ENCODE measurements around the gene ACAD10.
"Not testable (repeated sequence)": the region's sequence is repeated elsewhere in the genome, so short reads cannot be mapped to it uniquely, and the experiment has no call there.

ACAD10 gene

DNA sequence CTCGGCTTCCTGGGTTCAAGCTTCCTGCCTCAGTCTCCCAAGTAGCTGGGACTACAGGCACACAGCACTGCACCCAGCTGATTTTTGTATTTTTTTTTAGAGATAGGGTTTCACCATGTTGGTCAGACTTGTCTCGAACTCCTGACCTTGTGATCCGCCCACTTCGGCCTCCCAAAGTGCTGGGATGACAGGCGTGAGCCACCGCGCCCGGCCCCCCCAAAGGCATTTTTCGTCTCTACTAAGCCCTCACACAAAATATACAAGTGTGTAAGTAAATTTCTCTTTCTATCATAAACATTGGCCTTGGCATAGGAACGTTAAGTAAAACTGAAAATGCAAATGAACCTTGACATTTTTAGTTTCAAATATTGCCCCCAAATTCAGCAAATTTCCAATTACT is 2.1 kb downstream of the ACAD10 start:
- DNase-seq: no peak

DNA sequence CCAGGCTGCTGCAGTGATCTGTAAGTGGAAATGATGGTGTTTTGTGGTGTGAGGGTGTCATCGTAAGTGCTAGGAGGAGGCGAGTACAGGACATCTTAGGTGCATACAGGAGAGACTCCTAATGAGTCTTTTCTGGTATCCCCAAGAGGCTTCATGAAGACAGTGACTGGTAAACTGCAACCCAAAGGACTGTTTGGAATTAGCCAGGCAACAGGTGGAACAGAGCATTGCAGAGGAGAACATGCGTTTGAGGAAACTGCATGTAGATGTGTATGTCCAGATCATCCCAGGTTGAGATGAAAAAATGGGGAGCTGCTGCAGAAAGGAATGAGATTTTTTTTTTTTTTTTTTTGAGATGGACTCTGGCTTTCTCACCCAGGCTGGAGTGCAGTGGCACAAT is 5.4 kb downstream of the ACAD10 start:
- no peak for DNase-seq

DNA sequence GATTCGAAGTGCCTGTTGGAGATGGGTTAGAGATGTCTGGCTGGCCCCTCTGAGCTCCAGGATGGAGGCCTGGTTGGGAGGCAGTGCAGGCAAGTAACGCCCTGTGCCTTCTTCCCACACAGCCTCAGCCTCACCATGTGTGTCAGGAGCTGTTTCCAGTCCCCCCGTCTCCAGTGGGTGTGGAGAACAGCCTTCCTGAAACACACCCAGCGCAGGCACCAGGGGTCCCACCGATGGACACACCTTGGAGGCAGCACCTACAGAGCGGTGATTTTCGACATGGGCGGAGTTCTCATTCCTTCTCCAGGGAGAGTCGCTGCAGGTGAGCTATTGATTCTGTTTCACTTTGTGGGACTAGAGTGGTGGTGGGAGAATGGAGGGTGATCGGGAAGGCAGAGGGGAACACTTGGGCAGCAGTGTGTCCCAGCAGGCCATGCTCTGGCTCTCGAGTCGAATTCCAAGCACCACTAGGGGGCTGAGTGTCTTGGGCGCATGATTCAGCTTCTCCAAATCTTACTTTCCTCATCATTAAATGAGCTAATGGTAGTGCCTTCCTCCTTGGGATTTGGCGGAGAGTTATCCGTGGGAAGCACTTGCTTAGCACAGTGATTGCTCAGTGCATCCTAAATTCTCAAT is 6.8 kb downstream of the ACAD10 start:
- no peak for DNase-seq

DNA sequence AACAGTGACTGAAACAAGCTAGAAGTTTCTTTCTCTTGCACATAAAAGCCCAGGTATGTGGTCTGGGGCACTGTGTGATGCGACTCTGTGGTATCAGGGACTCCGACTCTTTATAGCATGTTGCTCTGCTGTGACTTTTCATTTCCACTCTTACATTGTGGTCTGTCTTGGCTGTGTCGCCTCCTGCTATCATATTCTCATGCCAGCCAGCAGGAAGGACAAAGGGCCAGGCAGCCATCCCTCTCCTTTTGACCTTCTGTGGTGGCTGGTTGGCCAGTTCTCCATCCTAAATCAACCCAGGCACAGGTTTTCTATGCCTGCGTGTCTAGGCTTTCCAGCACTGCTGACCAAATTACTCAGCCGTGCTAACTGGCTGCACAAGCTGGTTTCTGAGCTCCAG is 8.0 kb downstream of the ACAD10 start:
- DNase-seq: no peak

DNA sequence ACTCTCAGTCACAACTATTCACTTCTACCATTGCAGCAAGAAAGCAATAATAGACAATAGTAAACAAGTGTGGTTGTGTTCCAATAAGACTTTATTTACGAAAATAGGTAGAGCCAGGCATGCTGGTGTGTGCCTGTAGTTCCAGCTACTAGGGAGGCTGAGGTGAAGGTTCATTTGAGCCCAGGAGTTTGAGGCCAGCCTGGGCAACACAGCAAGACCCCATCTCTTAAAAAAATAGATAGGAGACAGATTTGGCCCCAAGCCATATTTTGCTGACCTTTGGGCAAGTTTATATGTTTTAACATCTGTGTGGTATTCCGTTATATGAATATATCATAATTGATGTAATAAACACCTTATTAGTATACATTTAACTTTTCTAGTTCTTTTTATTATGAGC is 14.1 kb downstream of the ACAD10 start:
- no peak for DNase-seq

DNA sequence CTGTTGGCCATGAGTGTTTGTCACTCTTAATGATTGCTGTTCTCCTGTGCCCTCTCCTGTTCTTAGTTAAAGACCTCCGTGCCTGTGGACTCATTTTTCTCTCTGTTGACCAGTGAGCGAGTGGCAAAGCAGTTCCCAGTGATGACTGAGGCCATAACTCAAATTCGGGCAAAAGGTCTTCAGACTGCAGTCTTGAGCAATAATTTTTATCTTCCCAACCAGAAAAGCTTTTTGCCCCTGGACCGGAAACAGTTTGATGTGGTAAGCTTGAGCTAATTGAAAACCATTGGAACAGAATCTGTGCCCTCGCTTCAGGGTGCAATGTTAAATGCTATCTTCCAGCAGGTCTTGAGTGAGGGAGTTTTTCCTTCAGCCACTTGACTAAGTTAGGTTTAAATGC is 19.8 kb downstream of the ACAD10 start:
- no peak for DNase-seq

DNA sequence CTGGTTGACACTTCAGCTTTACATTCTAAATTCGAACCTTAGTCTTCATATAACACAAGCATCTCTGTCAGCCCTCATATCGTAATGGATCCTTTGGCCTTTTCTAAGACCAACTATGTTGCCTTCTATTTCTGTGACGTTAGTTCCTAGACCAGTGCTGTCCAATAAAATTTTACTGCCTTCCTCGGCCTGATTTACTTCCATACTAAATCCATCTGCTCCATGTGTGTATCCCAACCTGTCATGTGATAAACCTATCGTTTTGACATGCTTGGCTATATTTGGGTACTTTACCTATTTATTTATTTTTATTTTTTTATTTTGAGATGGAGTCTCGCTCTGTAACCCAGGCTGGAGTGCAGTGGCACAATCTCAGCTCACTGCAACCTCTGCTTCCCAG is 20.3 kb downstream of the ACAD10 start:
- no peak for DNase-seq

DNA sequence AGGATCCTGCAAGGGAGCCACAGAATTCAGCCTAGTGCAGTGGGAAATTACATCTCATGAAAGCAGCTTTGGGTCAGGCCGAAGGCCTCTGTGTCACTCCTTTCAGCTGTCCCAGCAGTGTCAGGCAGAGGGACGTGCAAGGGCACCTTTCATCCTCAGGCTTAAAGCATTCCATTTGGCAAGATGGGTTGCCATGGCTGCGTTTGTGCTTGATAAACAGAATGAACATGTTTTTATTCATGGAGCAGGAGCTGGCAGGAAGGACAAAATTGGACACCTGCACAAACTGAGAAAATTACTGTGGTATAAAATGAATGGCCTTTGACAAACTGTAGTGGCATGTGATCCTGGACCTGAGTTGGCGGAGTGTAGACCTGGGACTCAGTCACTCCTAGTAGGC is 29.4 kb downstream of the ACAD10 start:
- no peak for DNase-seq

DNA sequence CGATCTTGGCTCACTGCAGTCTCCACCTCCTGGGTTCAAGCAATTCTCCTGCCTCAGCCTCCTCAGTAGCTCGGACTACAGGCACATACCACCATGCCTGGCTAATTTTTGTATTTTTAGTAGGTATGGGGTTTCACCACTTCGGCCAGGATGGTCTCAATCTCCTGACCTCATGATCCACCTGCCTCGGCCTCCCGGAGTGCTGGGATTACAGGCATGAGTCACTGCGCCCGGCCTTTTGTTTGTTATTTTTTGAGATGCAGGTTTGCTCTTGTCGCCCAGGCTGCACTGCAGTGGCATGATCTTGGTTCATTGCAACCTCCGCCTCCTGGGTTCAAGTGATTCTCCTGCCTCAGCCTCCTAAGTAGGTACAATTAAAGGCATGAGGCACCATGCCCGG is 33.5 kb downstream of the ACAD10 start:
- not testable (repeated sequence) for DNase-seq

DNA sequence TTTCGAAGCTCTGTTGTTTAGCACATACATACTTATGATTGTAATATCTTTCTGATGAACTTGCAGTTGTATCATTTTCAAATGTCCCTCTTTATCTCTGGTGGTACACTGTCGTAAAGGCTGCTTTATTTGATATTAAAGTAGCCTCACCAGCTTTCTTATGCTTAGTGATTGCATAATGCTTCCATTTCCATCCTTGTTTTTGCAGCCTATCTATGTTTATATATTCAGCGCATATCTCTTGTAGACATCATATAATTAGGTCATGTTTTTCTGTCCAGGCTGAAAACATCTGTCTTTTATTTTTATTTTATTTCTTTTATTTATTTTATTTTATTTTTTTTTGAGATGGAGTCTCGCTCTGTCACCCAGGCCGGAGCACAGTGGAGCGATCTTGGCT is 34.6 kb downstream of the ACAD10 start:
- DNase-seq: no peak

DNA sequence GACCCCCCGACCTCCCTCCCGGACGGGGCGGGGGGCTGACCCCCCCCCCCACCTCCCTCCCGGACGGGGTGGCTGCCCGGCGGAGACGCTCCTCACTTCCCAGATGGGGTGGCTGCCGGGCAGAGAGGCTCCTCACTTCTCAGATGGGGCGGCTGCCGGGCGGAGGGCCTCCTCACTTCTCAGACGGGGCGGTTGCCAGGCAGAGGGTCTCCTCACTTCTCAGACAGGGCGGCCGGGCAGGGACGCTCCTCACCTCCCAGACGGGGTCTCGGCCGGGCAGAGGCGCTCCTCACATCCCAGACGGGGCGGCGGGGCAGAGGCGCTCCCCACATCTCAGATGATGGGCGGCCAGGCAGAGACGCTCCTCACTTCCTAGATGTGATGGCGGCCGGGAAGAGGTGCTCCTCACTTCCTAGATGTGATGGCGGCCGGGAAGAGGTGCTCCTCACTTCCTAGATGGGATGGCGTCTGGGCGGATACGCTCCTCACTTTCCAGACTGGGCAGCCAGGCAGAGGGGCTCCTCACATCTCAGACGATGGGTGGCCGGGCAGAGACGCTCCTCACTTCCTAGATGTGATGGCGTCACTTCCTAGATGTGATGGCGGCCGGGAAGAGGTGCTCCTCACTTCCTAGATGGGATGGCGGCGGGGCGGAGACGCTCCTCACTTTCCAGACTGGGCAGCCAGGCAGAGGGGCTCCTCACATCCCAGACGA is 38.0 kb downstream of the ACAD10 start:
- DNase-seq: not testable (repeated sequence)

DNA sequence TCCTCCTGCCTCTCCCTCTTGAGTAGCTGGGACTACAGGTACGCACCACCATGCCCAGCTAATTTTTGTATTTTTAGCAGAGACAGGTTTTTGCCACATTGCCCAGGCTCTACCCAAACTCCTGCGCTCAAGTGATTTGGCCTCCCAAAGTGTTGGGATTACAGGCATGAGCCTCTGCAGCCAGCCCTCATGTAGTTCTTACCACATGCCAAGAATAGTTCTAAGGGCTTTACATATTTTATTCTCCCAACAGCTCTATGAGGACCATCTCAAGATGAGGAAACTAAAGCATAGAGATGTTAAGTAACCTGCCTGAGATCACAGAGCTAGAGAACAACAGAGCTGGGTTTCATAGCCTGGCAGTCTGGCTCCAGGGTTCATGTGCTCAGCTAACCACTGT is 42.9 kb downstream of the ACAD10 start:
- DNase-seq: no peak

DNA sequence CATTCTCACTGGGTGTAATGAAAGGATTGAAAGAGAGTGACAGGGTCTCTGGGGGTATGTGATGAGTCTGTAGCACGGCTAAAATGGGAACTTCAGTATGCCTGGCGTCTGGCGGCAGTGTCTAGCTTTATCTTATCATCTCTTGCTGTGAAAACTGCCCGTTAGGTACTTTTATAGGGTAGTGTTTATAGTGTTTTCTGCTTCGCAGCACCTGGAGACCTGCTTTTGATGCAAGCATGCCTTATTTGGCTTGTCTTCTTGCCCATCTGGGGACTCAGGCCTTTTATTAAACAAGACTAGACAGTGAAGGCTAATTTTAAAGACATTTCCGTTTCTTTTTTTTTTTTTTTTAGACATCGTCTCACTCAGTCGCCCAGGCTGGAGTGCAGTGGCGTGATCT is 44.6 kb downstream of the ACAD10 start:
- no peak for DNase-seq

DNA sequence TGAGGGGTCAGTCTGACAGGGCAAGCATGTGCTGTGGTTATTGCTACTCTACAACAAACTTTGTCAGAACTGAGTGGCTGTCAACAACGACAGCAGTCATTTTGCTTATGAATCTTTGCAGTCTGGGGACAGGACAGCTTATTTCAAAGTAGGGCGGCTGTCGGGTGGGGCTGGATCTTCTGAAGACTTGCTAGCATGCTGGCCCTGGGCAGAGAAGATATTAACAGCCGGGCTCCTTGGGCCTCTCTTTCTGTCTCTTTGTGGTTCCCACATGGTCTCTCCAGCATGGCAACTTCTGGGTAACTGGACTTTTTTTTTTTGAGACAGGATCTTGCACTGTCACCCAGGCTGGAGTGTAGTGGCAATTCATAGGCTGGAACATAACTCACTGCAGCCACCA is 46.9 kb downstream of the ACAD10 start:
- DNase-seq: no peak

DNA sequence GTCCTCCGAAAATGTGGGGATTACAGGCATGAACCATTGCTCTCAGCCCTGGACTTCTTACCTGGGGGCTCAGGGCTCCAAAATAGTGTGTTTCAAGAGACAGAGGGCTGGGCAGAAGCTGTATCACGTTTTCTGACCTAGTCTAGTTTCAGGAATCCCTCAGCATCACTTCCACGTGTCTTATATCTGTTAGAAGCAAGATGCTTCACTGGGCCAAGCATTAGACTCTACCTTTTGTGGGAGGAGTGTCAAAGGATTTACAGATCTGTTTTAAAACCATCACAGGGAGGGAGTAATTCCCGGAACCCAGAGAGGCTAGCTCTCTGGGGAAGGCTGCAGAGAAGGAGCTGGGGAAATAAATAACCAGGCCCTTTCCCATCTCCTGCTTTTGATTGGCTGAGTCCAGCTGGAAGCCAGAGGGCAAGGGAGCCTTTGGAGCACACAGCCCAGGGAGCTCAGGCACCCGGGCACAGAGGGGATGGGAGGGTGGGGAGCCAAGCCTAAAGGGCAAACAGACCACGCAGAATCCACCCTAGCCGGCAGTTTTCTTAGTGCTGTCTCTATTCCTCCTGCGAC is 47.6 kb downstream of the ACAD10 start:
- DNase-seq: no peak

DNA sequence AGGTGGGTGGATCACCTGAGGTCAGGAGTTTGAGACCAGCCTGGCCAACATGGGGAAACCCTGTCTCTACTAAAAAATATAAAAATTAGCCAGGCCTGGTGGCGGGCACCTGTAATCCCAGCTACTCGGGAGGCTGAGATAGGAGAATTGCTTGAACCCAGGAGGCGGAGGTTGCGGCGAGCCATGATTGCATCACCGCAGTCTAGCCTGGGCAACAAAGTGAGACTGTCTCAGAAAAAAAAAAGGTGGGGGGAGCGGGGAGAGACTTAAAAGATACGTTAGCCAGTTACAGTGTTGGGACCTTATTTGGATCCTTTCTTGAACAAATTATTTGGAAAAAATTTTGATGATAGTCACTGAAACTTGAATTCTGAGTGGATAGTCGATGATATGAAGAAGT is 53.7 kb downstream of the ACAD10 start:
- not testable (repeated sequence) for DNase-seq

DNA sequence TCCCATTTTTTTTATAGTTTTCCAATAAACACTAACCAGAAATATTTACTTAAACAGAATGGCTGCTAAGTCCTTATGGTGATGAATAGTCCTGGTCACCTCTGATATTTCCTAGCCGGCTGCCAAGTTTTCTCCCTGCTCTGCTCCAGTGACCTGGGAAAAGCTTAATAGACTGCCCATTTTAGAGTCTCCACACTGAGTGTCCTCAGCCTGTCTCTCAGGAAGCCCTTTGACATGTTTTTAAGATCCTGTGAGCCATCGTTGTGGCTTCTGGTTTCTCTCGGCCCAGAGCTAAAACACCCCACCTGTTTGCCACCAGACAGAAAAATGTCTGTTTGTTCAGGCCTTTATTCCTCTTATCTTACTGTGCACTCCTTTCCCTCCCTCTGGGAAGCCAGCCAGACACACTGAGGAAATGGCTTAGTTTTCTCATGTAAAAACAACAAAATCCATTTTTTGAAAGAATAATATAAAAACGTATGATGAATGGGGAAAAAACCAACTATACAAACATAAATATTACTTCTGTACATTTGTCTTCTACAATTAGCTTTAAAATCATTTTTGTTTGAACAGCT is 55.5 kb downstream of the ACAD10 start:
- no peak for DNase-seq

DNA sequence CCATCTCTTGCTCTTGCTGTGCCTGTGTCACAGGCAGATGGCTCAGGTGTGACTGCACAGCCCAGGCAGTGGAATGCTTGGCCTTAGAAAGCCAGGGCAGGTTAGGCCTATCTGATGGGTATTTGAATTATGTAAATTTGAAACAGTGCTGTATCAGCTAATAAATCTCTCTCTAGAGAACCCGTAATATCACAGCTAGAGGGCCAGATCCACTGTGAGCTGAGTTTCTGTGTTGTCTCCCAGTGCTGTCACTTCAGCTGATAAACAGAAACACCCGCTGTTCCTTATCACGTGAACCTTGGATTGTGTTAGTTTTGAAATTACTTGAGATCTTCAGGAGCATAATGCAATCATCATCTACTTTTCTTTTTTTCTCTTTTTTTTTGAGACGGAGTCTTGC is 59.4 kb downstream of the ACAD10 start:
- no peak for DNase-seq

DNA sequence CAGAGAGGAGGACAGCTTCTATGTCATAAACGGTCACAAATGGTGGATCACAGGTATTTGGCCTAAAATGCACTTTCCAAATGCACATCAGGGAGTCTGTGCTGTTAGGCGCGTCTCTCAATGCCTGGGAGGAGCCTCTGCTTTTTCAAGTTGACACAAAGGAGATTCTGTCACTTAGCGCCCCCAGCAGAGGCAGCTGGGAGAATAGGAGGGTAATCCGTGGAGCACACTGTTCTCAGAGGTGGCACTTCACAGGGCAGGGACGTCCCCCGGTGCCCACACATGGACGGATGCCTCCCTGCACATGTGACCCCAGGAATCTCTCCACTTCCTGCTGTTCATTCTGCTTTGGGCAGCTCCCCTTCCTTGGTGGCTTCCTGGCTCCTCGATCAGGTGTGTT is 61.5 kb downstream of the ACAD10 start:
- DNase-seq: no peak

DNA sequence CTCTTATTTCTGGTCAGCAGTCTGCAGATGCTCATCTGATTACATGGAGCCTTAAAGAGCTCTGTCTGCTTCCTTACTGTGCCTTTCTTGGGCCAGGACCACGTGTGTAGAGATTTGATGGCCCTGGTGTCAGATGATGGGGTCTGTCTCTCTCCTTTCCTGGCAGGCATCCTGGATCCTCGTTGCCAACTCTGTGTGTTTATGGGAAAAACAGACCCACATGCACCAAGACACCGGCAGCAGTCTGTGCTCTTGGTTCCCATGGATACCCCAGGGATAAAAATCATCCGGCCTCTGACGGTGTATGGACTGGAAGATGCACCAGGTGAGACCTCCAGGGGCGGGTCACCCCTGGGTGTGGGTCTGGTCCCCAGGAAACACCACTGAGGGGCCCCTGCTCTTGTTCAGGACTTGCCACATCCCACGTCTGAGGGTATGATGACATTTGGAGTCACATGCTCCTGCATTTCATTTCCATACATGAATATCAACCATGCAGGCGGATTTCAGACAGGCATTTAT is 62.4 kb downstream of the ACAD10 start:
- no peak for DNase-seq

DNA sequence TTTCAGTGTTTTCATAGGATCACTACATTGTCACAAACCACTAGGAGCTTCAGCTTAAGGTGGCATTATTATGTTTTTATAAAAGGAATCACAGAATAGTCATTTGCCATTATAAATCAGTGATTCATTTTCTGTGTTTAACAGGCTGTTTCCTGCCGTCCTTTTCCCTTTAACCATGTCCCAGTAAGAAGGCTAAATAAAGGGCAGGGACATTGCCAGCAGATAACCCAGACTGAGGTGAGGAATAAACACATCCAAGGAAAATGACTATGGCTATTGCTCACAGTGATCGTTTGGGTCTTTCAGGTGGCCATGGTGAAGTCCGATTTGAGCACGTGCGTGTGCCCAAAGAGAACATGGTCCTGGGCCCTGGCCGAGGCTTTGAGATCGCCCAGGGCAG is 63.0 kb downstream of the ACAD10 start:
- no peak for DNase-seq

DNA sequence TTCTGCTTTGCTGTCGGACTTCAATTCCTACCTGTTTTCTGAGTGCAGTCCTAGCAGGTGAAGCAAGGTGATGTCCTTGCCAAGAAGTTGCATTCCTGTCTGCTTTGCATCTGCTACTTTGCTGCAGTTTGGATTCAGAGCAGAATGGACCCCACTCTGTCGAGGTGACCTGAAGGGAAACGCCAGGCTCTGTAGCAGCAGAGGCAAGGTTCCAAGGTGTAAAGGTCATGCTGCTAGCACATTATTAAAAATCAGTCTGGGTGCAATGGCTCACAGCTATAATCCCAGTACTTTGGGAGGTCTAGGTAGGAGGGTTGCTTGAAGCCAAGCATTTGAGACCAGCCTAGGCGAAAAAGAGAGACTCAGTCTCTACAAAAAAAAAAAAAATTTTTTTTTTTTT is 63.5 kb downstream of the ACAD10 start:
- no peak for DNase-seq

DNA sequence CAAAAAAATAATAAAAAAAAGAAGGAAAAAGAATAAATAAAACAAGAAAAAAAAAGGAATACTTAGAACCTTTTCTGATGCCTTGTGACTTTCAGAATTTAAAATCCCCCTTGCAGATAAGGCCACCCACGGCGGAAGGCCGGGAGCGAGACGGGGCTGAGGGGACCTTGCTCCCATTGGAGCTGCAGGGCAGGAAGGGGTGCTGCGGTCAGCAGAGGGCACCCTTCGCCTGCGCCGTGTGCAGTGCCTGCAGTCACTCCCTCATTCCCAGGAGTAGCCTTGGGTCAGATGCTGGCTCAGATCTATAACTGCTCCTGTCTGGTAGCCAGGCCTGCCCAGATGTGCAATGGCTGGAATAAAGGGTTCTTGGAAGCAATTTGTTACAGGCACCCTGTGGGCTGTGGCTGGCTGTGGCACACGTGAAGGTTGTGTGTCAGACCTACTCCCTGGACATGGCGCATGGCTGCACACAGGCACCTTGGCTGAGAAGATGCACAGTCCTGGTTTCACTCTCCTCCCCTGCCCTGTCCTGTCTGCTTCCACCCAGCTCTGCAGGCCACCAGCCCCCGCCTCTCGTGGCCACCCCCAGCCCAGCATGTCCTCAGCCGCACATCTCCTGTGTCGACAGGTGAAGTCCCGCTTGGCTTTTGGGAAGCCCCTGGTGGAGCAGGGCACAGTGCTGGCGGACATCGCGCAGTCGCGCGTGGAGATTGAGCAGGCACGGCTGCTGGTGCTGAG is 67.5 kb downstream of the ACAD10 start:
- peak; percentile 7 to 16 for DNase-seq
